ENCODE measurements around the gene PROC.

The PROC gene

DNA sequence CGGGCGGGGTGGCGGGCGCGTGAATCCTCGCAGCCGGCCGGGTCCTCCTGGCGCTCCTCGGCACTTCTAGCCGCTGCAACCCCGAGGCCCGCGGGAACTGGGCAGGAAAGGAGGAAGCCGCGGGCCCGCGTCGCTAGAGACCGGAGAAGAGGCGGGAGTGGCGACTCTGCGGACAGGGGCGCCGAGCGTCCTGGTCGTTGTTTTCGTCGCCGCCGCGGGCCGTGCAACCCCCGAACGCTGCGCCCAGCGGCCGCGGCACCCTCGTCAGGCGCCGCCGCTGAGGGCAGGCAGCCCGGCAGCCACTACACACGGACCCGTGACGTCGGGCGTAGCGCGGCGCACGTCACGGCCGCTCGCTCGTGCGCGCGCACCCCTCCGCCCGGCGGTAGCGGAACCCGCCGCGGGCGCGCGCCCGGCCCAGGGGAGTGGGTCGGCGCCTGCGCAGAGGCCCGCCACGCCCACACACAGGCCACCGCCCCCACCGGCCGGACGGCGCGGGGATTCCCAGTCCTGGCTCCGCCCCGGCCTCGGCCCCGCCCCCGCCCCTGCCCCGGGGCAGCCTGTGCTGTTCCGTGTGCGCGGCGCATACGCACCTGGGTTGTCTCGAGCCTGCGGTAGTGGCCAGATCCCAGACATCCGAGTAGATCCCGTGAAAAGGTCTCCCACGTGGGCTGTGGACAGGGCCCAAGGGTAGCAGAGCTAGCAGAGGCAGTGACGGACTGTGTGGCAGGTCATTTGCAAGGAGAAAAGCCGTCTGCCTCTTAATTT is 30.4 kb upstream of the PROC start, which contains the start of gene MAP3K2:
TSS of gene MAP3K2 (minus strand) at position 321 of the 768 bp plus-strand sequence. CDS start 44,846 bp downstream, outside the sequence.
- DNase-seq: peak; percentile 96 to 99
- TF ChIP-seq POLR2A (IDR thresholded peaks at IDR 0.05; ENCODE audit: low read length): peak; percentile 94
- no peak for TF ChIP-seq GATA1 (IDR thresholded peaks at IDR 0.05; ENCODE audit: low read depth, low read length)

DNA sequence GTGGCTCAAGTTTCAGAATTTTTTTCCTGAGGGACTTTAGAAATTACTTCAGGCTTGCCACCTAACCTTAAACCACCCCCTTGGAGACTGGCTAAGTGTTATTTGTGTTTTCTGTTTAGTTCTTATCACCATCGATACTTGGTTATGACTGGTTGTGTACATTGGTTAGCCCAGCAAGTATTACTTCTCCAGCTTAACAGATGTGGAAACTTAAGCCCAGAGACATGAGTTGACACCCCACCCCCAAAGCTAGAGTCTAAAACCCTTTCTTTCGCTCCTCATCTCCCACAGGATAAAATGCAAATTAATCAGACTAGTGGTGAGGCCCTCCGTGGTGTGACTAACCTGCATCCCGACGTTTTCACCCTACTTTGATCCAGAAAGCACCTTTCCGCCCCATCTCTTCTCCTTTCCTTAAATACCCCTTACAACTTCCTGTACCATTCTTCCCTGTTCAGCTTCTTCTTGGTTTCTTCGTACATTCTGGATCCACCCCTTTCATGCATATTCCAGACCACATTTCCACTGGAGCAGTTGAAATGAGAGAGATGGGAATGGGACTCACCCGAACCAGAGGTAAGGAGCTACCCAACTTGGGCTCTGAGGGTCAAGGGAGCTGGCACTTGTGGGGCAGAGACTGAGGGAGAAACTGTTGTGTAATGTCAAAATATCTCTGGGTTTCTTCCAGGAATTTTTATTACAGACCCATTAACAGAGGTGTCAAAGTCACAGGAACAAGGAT is 29.6 kb upstream of the PROC start:
- no peak for TF ChIP-seq GATA1 (IDR thresholded peaks at IDR 0.05; ENCODE audit: low read depth, low read length)
- no peak for TF ChIP-seq POLR2A (IDR thresholded peaks at IDR 0.05; ENCODE audit: low read length)
- DNase-seq: no peak

DNA sequence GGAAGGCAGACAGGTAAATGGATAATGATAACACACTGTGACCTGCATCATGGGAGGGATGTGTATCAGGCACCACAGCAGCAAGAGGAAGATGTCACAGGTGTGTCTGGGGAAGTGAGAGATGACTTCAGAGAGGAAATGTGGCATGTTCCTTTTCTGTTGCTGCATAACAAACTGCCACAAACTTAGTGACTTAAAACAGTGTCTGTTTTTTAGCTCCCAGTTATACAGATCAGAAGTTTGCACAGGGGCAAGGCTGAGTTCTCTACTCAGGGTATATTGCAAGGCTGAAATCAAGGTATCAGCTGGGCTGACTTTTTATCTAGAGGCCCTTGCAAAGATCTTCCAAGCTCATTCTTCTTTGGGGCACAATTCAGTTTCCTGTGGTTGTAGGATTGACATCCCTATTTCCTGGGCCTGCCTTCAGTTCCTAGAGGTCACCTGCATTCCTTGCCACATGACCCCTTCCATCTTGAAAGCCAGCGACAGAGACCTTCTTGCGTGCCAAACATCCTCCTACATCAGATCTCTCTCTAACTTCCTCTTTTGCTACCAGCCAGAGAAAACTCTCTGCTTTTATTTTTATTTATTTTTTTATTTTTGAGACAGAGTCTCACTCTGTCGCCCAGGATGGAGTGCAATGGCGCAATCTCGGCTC is 28.3 kb upstream of the PROC start:
- TF ChIP-seq GATA1 (IDR thresholded peaks at IDR 0.05; ENCODE audit: low read depth, low read length) (no peak), POLR2A (IDR thresholded peaks at IDR 0.05; ENCODE audit: low read length) (no peak)
- no peak for DNase-seq

DNA sequence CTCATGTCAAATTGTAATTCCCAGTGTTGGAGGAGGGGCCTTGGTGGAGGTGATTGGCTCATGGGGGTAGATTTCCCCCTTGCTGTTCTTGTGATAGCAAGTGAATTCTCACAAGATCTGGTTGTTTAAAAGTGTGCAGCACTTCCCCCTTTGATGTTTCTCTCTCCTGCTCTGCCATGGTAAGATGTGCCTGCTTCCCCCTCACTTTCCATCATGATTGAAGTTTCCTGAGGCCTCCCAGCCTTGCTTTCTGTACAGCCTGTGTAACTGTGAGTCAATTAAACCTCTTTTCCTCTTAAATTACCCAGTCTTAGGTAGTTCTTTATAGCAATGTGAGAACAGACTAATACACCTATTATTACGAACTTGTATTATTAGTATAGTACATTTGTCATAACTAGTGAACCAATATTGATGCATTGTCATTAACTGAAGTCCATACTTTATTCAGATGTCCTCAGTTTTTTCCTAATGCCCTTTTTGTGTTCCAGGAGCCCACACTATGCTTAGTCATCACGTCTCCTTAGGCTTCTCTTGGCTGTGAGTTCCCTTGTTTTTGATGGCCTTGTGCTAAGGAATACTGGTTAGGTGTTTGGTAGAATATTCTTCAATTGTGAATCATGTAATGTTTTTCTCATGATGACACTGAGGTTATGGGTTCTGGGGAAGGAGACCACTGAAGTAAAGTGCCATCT is 25.9 kb upstream of the PROC start:
- DNase-seq: no peak
- TF ChIP-seq GATA1 (IDR thresholded peaks at IDR 0.05; ENCODE audit: low read depth, low read length): no peak
- no peak for TF ChIP-seq POLR2A (IDR thresholded peaks at IDR 0.05; ENCODE audit: low read length)

DNA sequence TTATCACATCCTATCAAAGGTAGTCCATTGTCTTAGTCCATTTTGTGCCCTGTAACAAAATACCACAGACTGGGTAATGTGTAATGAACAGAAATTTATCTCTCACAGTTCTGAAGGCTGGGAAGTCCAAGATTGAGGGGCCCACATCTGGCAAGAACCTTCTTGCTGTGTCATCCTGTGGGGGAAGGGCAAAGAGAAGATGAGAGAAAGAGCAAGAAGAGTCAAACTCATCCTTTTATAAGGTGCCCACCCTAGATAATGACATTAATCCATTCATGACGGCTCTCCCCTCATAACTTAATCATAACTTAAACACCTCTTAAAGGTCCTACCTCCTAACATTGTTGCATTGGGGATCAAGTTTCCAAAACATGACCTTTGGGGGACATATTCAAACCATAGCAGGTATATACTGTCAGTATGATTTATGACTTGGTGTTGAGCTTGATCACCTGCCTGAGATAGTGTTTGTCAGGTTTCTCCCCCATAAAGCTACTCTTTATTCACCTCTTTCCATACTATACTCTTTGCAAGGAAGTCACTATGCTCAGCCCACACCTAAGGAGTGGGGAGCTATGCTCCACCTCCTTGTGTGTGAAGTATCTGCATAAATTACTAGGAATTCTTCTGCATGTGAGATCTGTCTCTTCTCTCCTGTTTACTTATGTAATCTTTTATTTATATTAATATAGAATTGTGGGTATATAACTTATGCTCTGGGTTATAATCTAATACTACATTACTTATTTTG is 25.2 kb upstream of the PROC start:
- TF ChIP-seq GATA1 (IDR thresholded peaks at IDR 0.05; ENCODE audit: low read depth, low read length): no peak
- TF ChIP-seq POLR2A (IDR thresholded peaks at IDR 0.05; ENCODE audit: low read length): no peak
- DNase-seq: peak; percentile 69 to 75

DNA sequence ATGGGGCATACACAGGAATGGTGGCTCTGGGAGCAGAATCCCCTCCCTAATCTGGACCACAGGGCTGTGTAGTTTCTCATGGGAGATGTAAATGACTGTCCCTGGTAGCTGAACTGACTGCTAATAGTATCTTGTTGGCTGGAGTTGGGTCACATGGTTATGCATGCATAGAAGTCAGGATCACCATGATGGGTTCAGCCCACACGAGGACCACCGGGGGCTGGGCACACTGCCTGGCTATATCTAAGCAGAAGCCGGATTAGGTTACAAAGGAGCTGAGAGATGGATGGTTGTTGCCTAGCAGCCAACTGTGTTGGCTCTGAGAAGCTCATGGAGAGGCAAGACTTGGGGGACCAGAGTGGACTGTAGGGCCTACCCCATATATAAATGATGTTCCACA is 23.7 kb upstream of the PROC start:
- DNase-seq: no peak
- TF ChIP-seq GATA1 (IDR thresholded peaks at IDR 0.05; ENCODE audit: low read depth, low read length) (no peak), POLR2A (IDR thresholded peaks at IDR 0.05; ENCODE audit: low read length) (no peak)

DNA sequence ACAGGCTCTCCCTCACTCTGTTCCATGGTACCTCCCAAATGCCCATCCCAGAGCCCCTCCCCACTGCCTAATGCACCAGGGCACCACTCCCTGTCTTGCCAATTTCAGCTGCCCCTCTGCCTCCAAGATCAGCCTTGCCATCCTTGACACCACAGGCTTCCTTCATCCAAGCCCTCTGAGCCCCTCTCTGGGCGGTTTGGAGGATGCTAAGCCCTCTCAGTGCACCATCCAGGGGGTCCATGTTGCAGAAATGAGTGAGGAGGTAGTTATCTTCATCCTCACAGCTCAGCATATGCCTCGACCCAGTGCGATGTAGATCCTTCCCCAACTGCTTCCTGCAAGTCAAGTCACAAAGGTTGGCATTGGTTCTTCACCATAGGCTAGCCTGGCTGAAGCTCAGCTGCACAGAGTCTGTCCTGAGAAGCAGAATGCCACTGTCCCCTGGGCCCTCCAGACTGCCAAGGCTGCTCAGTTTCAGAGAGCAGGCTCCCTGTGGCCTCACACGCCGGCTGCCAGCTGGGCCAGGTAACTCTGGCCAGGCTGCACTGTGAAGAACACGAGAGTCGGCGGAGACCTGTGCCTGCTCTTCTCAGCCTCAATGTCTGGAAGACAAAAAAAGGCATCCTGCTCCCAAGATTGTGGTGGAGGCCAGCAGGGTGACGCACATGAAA is 20.5 kb upstream of the PROC start:
- no peak for TF ChIP-seq GATA1 (IDR thresholded peaks at IDR 0.05; ENCODE audit: low read depth, low read length)
- no peak for TF ChIP-seq POLR2A (IDR thresholded peaks at IDR 0.05; ENCODE audit: low read length)

DNA sequence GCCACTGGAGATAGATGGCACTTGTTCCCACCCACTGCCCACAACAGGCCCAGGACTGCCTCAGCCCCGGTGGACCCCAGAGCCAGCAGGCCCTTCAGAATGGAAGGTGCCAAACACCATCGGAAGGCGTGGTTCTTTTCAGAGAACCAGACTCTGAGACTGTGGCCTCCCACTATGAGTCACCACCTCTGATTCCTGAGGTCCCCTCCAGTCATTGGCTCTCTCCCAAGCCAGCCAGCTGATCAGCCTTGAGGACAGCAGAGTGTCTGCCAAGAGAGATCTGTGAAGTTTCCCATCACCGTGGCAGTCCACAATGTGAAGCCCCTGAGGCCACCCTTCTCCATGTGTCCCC is 20.0 kb upstream of the PROC start:
- no peak for TF ChIP-seq POLR2A (IDR thresholded peaks at IDR 0.05; ENCODE audit: low read length)
- no peak for TF ChIP-seq GATA1 (IDR thresholded peaks at IDR 0.05; ENCODE audit: low read depth, low read length)
- peak; percentile 86 to 93 for DNase-seq

More for the DNA sequence above, 20.5 kb upstream of the PROC start:
- no peak for DNase-seq

DNA sequence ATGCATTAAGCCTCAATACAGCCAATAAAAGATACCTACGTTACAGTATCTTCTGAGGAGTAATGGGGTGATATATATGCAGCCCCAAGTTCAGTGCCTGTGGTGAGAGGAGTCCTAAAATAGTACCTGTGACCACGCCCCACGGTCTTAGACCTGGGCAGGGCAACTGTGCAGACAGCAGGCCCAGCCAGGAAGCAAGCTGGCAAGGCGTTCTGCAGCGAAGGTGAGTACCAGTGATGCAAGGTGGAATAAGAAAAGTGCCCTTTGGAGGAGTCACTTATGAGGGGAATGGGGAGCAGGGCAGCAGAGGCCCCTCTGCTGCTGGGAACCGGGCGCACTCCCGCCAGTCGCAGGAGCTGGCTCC is 17.7 kb upstream of the PROC start:
- no peak for TF ChIP-seq GATA1 (IDR thresholded peaks at IDR 0.05; ENCODE audit: low read depth, low read length)
- TF ChIP-seq POLR2A (IDR thresholded peaks at IDR 0.05; ENCODE audit: low read length): no peak
- DNase-seq: no peak

DNA sequence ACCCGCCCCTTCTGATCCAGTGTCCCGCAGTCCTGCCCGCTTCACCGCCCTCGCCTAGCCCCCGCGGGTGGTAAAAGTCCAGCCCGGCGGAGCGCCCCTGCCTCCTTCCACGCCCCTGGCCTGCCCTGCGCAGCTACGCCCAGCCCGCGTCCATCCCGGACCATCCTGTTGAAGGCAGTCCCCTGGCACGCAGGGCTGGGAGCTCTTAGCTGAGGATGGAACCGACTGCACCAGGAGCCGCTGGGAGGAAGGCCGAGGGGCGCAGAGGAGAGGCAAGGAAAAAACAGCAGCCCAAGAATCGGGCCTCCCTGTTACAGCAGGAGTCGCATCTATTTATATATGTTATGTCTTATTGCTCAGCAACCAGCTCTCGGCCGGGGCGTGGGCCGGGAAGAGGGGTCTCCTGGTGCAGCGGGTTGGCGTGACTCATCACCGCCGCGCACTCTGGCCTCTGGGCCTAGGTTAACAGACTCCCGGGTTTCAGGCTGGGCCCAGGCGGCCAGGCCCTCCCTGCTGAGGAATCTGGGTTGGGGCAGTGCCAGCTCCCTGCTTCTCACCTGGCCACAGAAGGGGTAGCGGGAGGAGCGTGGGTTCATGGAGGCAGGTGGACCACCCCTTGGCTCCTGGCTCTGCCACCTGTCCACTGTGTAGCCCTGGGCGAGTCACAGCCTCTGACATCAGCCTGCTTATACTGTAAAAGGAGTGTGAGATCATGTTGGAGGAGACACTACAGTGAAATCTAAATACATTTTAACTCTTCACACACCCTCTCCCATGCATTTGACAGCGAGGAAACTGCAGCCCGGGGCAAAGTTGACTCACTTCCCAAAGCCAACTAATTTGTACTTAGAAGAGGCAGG is 17.1 kb upstream of the PROC start:
- DNase-seq: no peak
- TF ChIP-seq POLR2A (IDR thresholded peaks at IDR 0.05; ENCODE audit: low read length) (no peak), GATA1 (IDR thresholded peaks at IDR 0.05; ENCODE audit: low read depth, low read length) (no peak)

DNA sequence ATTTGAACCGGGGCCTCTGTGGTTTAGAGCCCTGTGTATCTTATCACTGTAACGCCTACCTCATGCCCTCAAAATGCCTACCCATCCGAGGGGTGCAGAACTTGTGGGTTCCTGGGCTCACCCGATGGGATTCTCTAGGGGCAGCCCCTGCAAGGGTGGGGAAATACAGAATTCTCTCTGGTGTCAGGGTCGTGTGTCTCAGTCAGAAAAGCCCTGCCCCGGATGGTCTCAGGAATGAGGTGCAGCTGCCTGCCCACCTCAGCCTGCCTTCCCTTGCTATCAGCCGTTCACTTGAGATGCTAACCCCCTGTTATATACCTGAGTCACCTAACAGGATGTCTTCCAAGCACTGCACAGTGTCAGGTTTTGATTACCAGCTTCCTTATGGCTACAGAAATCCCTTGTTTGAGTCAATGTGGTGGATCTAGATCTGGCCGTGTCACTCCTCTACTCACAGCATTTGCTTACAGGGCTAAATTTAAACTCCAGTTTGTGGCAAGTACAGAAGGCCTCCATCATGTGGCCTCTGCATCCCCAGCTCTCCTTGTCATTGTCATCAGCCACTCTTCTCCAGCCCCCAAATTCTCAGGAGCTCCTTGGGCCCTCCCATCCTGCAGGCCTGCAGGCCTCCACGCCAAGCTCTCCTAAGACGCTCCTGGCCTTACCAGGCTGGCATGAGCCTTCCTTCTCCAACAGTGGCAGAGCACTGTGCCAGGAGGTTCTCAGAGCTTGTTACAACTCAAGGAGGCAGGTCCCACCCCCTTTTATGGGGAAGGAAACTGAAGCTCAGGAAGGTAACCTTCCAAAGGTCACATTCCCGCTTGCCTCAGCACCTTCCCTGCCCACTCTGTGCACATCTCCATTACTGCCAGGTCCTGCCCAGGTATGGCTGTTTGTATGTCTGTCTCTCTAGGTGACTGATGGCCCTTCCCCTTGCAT is 16.2 kb upstream of the PROC start:
- TF ChIP-seq POLR2A (IDR thresholded peaks at IDR 0.05; ENCODE audit: low read length) (no peak), GATA1 (IDR thresholded peaks at IDR 0.05; ENCODE audit: low read depth, low read length) (no peak)
- no peak for DNase-seq

Data from erythroblast (primary cell).